Adrenal gland (tissue), 5 donors: ENCODE data around the gene ZIK1.

ENCODE experiments used
- POLR2A ChIP-seq, 2 donors: fragments of 450-650 bp; IDR thresholded peaks; one replicate each; pipeline ENCODE4 v1.6.1; 2017; ENCODE audit warnings: antibody characterized with exemption in 2 of 2, mild to moderate bottlenecking in 2 of 2, moderate library complexity in 1 of 2
- TF ChIP-seq, protein P1 (sequence below), 6 experiments: fragments of 450-650 bp in 4 of 6; fragments of 200-600 bp in 2 of 6; sonication (generic) in 1 of 6; IDR thresholded peaks; 1 replicate in 5 of 6; 2 replicates in 1 of 6; pipeline versions ENCODE4 v1.5.1 to v1.8.0; 2016 to 2021; ENCODE audit warnings: antibody characterized with exemption in 6 of 6, mild to moderate bottlenecking in 2 of 6, moderate library complexity in 1 of 6
- donor health status: DM: no; HTN: no; CAD: no.

DNA sequence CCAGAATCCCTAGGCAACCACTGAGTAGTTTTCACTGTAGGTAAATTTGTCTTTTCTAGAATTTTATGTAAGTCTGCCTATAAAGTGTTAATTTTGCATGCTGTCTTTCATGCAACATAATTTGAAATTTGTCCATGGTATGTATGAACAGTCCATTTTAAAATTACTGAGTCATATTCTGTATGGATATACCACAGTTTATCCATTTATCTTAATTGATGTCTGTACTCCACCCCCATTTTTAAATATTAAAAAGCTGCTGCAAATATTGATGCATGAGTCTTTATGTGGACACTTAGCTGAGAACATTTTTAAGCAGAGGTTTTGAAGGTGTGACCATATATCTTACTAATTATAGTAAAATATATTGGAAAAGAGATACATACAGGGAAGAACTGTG lies 39.1 kb downstream of the ZIK1 start:
- TF ChIP-seq, protein P1, sequence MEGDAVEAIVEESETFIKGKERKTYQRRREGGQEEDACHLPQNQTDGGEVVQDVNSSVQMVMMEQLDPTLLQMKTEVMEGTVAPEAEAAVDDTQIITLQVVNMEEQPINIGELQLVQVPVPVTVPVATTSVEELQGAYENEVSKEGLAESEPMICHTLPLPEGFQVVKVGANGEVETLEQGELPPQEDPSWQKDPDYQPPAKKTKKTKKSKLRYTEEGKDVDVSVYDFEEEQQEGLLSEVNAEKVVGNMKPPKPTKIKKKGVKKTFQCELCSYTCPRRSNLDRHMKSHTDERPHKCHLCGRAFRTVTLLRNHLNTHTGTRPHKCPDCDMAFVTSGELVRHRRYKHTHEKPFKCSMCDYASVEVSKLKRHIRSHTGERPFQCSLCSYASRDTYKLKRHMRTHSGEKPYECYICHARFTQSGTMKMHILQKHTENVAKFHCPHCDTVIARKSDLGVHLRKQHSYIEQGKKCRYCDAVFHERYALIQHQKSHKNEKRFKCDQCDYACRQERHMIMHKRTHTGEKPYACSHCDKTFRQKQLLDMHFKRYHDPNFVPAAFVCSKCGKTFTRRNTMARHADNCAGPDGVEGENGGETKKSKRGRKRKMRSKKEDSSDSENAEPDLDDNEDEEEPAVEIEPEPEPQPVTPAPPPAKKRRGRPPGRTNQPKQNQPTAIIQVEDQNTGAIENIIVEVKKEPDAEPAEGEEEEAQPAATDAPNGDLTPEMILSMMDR (IDR thresholded peaks at IDR 0.05): no peak
- TF ChIP-seq POLR2A (IDR thresholded peaks at IDR 0.05): no peak
